GM12878 (cell line): Measurements from ENCODE around the gene CYP26B1.

Source experiments
- ATF7 ChIP-seq: fragments of 450-650 bp; IDR thresholded peaks from 2 replicates; pipeline ENCODE4 v1.6.1; 2016; ENCODE audit warnings: low read depth, mild to moderate bottlenecking
- BHLHE40 ChIP-seq, 2 experiments: fragments of 450-650 bp in 1 of 2; IDR thresholded peaks; 2 replicates each; pipeline ENCODE4 v1.6.1; 2011 to 2017; ENCODE audit warnings: low read depth in 2 of 2, borderline replicate concordance in 1 of 2, improper control_type of control experiment in 1 of 2, low read length in 1 of 2, mild to moderate bottlenecking in 1 of 2
- CREB1 ChIP-seq: IDR thresholded peaks from 2 replicates; pipeline ENCODE4 v1.6.1; 2012; ENCODE audit warnings: low read depth, mild to moderate bottlenecking, inconsistent platforms
- CTCF ChIP-seq, 3 experiments: IDR thresholded peaks in 2 of 3; conservative IDR thresholded peaks in 1 of 3; 2 replicates each; pipeline ENCODE4 v1.5.1; 2011; ENCODE audit warnings: low read depth in 3 of 3, low read length in 3 of 3, mild to moderate bottlenecking in 3 of 3, control low read depth in 2 of 3, moderate library complexity in 2 of 3, inconsistent platforms in 1 of 3, mixed read lengths in 1 of 3; ENCODE audit not compliant: control insufficient read depth in 2 of 3, insufficient read depth in 1 of 3; ENCODE audit errors: extremely low read depth in 1 of 3
- EZH2 ChIP-seq: IDR thresholded peaks from 2 replicates; pipeline ENCODE4 v1.6.1; 2012; ENCODE audit warnings: low read depth, mild to moderate bottlenecking, control low read depth, inconsistent platforms, low read length, borderline replicate concordance; ENCODE audit not compliant: control insufficient read depth
- HDAC6 ChIP-seq: fragments of 200-600 bp; sonication (generic); IDR thresholded peaks from one replicate; pipeline ENCODE4 v1.8.0; 2017; ENCODE audit warnings: antibody characterized with exemption; ENCODE audit not compliant: unreplicated experiment
- JUNB ChIP-seq: IDR thresholded peaks from 2 replicates; pipeline ENCODE4 v1.6.1; 2016; ENCODE audit warnings: antibody characterized with exemption, mild to moderate bottlenecking
- MAX ChIP-seq: IDR thresholded peaks from 2 replicates; pipeline ENCODE4 v1.6.1; 2012; ENCODE audit warnings: low read depth, low read length, improper control_type of control experiment
- NRF1 ChIP-seq: conservative IDR thresholded peaks from 2 replicates; pipeline ENCODE4 v1.6.1; 2011; ENCODE audit warnings: mild to moderate bottlenecking, low read depth, low read length, improper control_type of control experiment
- POLR2A ChIP-seq: IDR thresholded peaks from 2 replicates; pipeline ENCODE4 v1.6.1; 2011; ENCODE audit warnings: low read depth, mild to moderate bottlenecking, low read length
- POLR2AphosphoS5 ChIP-seq: IDR thresholded peaks from 2 replicates; pipeline ENCODE4 v1.6.1; 2011; ENCODE audit warnings: mild to moderate bottlenecking, low read length, inconsistent platforms
- SUZ12 ChIP-seq: fragments of 200-600 bp; sonication (generic); IDR thresholded peaks from one replicate; pipeline ENCODE4 v1.6.1; 2018; ENCODE audit warnings: antibody characterized with exemption, mild to moderate bottlenecking; ENCODE audit not compliant: unreplicated experiment

DNA sequence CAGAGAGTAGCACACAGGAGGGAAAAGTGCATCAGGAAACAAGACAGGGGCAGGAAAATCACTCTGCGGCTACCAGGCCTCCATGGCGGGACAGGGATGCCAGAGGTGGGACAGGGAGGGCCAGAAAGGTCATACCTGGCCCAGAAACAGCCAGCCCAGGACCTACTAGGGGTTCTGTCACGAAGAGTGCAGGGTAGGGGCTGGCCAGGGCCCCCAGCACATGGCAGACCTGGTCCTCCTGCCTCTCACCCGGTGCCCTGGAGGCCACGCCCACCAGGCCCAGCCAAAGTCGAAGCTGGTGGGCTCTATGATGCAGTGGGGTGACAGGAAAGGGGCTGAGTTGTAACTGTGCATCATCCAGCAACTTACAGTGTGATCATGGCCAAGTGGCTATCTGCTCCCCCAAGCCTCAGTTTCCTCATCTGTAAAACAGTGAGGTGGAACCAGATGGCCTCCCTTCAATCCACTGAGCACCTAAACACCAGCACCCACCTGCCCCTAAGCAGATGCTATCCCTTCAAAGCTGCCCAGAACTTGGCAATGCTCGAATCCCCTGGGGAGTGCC, 10.6 kb downstream of the CYP26B1 start:
- TF ChIP-seq CTCF (IDR thresholded peaks at IDR 0.05 in 2 of 3, conservative IDR thresholded peaks at IDR 0.05 in 1 of 3; ENCODE audit: control insufficient read depth in 2 of 3, extremely low read depth in 1 of 3, insufficient read depth in 1 of 3, low read depth in 3 of 3, low read length in 3 of 3), result no peak
- no peak for TF ChIP-seq NRF1
- no peak for TF ChIP-seq JUNB
- TF ChIP-seq ATF7, result no peak
- TF ChIP-seq HDAC6, result no peak
- no peak for TF ChIP-seq BHLHE40 (IDR thresholded peaks at IDR 0.05; ENCODE audit: borderline replicate concordance in 1 of 2, low read depth in 2 of 2, low read length in 1 of 2)
- no peak for TF ChIP-seq MAX
- TF ChIP-seq CREB1, result no peak
- no peak for TF ChIP-seq SUZ12
- TF ChIP-seq POLR2AphosphoS5, result no peak
- no peak for TF ChIP-seq EZH2
- no peak for TF ChIP-seq POLR2A
